Measurements from ENCODE around the gene ITGB8. TPM values are rescaled to one million over a fixed set of nuclear protein-coding genes. Genes with fewer than 3 reads are reported as not detected.

Gene ITGB8
- total RNA-seq, 1 donor from 2014 or later, result 10.5 TPM

DNA sequence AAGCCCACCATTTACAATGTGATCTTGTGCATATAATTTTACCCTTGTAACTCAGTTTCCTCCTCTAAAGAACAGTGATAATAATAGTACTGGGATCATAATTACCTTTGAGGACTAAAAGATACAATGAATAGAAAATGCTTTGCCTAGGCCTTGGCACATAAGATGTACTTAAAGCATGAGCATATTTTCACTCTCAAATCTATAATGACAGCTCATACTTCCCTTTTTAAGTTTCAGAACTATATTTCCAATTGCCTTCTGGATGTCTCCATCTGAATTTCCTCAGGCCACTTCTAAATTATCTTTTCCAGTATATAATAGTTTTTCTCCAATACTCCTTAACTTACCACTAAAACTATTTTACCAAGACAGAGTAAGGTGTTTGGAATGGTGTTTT lies 13.3 kb upstream of the ITGB8 start:
- FAIRE-seq (no peak), DNase-seq (ENCODE audit: low read depth) (no peak)
- no peaks in the 10 kb centered on the region for H3K36me3 ChIP-seq (ENCODE audit: control insufficient read depth, insufficient read depth, low read length)
- TF ChIP-seq CTCF (IDR thresholded peaks at IDR 0.05; ENCODE audit: insufficient read depth, low read length, severe bottlenecking), result no peak
- H3K4me3 ChIP-seq (ENCODE audit: low read depth, low read length), result no peak overlapping the region
- H3K27me3 ChIP-seq (ENCODE audit: control insufficient read depth, insufficient read depth, low read length), result no peaks in the 10 kb centered on the region

DNA sequence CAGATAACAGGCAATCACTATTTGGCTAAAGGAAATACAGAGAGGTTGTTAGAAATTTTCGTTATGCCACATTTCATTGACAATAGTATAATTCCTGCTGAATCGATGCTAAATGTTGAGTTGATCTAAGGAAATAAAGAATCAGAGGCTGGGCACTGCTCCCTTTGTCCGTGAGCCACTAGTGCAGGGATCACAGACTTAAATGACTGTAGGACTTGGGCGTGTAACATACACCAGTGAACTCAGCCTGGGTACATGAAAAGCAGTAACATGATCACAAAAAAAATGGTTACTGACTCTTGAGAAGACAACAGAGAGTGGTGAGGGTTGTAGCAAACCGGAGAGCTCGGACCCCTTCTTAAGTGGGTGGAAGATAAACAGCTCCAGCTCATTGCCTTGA lies 11.8 kb upstream of the ITGB8 start:
- TF ChIP-seq CTCF (IDR thresholded peaks at IDR 0.05; ENCODE audit: insufficient read depth, low read length, severe bottlenecking), result no peak
- FAIRE-seq, result no peak

GRCh38 chr7:20320322-20320721 lies 10.4 kb upstream of the ITGB8 start:
- Histone ChIP-seq H3K4me3 (ENCODE audit: low read depth, low read length) (no peak overlapping the region), H3K36me3 (ENCODE audit: control insufficient read depth, insufficient read depth, low read length) (no peaks in the 10 kb centered on the region), H3K27me3 (ENCODE audit: control insufficient read depth, insufficient read depth, low read length) (no peaks in the 10 kb centered on the region)
- TF ChIP-seq CTCF (IDR thresholded peaks at IDR 0.05; ENCODE audit: insufficient read depth, low read length, severe bottlenecking), result no peak
- DNase-seq (ENCODE audit: low read depth) (no peak), FAIRE-seq (no peak)

More for the DNA sequence above, 11.8 kb upstream of the ITGB8 start:
- Histone ChIP-seq H3K36me3 (ENCODE audit: control insufficient read depth, insufficient read depth, low read length) (no peaks in the 10 kb centered on the region), H3K27me3 (ENCODE audit: control insufficient read depth, insufficient read depth, low read length) (no peaks in the 10 kb centered on the region), H3K4me3 (ENCODE audit: low read depth, low read length) (no peak overlapping the region)
- DNase-seq (ENCODE audit: low read depth), result no peak

GRCh38 chr7:20320786-20321185 lies 9.9 kb upstream of the ITGB8 start:
- Histone ChIP-seq H3K4me3 (ENCODE audit: low read depth, low read length) (no peak overlapping the region), H3K36me3 (ENCODE audit: control insufficient read depth, insufficient read depth, low read length) (no peaks in the 10 kb centered on the region), H3K27me3 (ENCODE audit: control insufficient read depth, insufficient read depth, low read length) (no peaks in the 10 kb centered on the region)
- TF ChIP-seq CTCF (IDR thresholded peaks at IDR 0.05; ENCODE audit: insufficient read depth, low read length, severe bottlenecking), result no peak
- DNase-seq (ENCODE audit: low read depth) (no peak), FAIRE-seq (no peak)

GRCh38 chr7:20323595-20323994 lies 7.1 kb upstream of the ITGB8 start:
- TF ChIP-seq CTCF (IDR thresholded peaks at IDR 0.05; ENCODE audit: insufficient read depth, low read length, severe bottlenecking), result no peak
- FAIRE-seq (no peak), DNase-seq (ENCODE audit: low read depth) (no peak)
- Histone ChIP-seq H3K36me3 (ENCODE audit: control insufficient read depth, insufficient read depth, low read length) (no peaks in the 10 kb centered on the region), H3K4me3 (ENCODE audit: low read depth, low read length) (no peak overlapping the region), H3K27me3 (ENCODE audit: control insufficient read depth, insufficient read depth, low read length) (no peaks in the 10 kb centered on the region)

DNA sequence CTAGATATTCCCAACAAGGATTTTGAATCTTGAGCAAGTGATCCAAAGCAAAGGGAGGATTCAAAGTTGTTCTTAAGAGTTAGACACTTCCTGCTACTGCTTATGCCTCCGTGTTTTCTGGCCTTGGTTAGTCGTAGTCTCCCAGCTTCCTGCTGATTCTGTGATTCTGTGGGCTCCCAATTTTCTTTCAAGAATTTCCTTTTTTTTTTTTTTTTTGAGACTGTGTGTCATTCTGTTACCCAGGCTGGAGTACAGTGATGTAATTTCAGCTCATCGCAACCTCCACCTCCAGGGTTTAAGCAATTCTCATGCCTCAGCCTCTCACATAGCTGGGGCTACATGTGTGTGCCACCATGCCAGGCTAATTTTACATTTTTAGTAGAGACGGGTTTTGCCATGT lies 4.4 kb upstream of the ITGB8 start:
- H3K36me3 ChIP-seq (ENCODE audit: control insufficient read depth, insufficient read depth, low read length), result no peaks in the 10 kb centered on the region
- no peaks in the 10 kb centered on the region for H3K27me3 ChIP-seq (ENCODE audit: control insufficient read depth, insufficient read depth, low read length)
- no peak for TF ChIP-seq CTCF (IDR thresholded peaks at IDR 0.05; ENCODE audit: insufficient read depth, low read length, severe bottlenecking)
- FAIRE-seq, result no peak
- no peak overlapping the region for H3K4me3 ChIP-seq (ENCODE audit: low read depth, low read length)
- no peak for DNase-seq (ENCODE audit: low read depth)
